ENCODE results near the gene IKZF1.

Gene IKZF1

DNA sequence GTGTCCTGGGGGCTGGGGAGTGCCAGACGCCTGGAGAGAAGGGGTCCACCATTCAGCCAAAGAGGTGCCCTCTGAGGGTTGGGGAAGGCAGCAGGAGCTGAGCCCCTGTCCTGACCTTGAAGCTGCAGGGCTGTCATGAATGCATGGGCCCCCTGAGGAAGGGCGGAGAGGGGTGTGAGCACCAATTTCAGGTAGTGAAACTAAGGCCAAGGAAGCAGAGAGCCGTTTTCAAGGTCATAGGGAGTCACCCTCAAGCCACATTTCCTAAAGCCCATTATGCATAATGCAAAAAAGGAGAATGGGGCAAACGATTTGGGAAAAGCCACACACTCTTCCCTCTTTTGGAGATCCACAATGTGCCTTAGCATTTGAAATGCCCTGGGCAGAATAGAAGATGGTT is 108.5 kb downstream of the IKZF1 start:
- DNase-seq (ENCODE audit: low read depth in 2 of 2) = no peak

DNA sequence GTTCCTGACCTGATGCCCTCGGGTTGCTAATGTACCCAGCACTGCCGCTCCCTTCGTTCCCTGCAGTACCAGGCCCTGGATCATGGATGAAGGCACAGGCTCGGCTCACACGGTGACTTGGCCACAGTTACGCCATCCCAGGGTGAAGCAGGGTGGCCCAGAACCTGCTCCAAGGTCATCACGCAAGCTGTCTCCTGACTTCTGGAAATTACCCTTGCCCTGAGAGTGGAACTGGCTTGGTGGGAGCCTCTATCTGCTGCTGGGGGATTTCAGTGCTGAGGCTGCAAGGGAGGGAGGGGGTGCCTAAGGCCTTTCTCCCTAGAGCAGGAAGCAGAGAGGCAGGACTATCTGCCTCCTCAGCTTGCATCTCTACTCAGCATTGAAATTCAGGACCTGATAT is 109.0 kb downstream of the IKZF1 start:
- no peak for DNase-seq (ENCODE audit: low read depth in 2 of 2)

DNA sequence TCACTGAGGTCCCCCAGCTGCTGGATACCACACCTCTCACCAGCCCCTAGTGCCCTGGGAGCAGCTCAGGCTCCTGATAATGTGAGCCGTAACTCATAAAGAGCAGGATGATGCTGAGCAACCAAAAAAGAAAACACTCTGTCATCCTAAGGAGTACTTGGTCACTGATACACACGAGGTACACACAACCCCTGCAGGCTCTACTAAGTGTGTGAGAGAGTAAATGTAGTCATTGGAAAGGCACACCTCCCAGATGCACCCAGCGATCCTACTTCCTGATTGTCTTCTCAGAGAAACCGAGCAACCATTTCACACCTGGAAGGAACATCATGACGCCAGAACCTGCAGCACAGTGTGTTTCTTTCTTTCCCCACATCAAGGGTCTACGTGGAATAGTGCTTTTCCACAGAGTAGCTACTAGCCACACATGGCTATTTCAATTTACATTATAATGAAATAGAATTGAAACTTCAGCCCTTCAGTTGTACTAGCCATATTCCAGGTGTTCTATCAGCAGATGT is 111.4 kb downstream of the IKZF1 start:
- DNase-seq (ENCODE audit: low read depth in 2 of 2) = no peak

DNA sequence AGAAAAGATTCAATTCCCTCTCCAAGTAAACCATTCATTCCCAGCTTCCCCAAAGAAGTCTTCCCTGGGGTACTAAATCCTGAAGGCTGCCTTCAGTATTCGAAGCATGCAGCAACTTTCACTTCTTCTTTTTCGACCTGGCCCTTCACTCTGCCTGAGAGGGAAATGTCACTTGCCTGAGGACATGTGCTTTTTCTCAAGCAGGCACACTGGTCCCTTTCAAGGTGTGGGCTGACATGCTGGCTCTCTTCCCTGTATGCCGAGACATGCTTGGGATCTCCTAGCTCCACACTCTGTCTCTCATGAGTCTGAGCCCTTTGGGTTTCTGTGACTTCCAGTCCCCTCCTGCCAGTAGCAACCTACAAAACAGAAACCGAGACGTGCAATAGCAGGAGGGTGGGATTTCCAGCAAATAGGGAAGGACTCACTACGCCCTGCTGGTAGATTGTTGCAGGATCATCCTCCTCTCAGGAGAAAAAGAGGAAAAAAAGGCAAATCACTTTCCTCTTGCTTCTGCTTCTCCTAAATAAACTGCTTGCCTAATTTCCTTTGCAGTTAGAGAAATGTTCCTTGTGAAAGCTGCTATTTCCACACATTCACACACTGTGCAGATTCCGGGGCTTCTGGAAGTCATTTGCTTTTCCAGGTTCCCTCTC is 112.1 kb downstream of the IKZF1 start:
- DNase-seq (ENCODE audit: low read depth in 2 of 2) = no peak

DNA sequence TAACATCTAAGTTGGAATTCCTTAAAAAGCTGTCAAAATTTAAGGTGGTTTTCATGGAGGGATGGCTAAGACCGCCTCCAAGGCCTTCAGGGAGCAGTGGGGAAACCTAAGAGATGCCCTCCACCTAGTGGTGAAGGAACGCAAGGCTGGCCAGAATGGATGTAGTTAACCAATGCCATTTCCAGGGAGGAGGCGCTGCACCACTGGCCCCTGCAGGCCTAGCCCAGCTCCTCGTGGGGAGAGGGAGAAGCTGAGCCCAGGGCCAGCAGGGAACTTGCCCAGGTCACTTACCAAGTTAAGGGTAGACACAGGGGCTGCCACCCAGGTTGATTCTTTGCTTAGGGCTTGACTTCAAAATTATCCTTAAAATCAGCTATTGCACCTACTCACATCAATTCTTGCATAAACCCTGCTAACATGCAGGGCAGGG is 113.6 kb downstream of the IKZF1 start:
- peak; percentile 64 to 73 for DNase-seq (ENCODE audit: low read depth in 2 of 2)

DNA sequence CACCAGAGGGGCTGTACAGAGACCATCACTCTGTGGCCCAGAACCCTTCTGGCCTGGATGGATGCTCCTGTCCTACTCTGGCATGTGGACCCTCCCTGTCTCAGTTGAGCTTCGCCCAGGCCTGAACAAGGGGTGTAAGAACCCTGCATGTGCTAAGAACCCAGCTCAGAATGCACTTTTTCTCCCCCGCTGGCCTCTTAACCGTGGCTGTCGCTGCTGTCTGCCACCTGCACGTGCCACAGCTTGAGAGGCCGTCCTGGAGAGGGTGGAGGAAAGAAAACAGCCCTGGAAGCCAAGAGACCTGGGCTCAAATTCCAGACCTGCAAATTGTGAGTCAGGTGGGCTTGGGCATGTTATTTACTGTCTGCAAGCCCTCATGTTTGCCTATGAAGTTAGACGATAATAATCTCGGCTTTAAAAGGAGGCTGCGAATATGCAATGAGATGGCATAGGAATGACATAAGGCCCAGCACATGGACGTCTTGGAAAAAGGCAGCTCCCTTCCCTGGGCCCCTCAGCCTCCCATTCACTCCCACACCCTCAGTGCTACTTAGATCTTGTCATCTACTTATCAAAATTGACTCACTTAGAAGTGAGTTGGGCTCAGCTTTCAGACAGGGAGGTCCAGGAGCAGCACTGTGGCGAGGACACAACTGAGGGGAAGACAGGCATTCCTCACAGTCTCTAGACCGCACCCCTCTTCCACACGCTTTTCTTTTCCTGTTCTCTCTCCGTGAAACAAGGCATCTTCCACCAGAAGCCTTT is 114.2 kb downstream of the IKZF1 start:
- DNase-seq (ENCODE audit: low read depth in 2 of 2) = no peak

DNA sequence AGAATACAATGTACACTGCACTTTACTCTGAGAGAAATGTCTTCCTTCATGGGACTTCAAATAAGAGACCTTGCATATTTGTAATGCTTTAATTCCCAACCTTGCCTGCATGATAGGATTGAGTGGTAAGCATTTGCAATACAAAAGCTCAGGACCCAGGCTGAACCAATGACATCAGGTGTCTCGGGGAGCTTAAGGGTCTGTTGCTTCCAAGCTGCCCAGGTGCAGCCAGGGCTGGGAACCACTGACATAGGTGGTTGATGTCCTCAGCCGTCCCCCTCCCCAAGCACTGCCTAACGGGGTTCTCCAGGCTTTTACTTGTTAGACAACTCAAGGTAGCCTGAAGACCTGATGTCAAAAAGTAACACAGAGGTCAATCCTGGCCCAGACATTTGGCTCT is 116.5 kb downstream of the IKZF1 start:
- DNase-seq (ENCODE audit: low read depth in 2 of 2) = no peak

DNA sequence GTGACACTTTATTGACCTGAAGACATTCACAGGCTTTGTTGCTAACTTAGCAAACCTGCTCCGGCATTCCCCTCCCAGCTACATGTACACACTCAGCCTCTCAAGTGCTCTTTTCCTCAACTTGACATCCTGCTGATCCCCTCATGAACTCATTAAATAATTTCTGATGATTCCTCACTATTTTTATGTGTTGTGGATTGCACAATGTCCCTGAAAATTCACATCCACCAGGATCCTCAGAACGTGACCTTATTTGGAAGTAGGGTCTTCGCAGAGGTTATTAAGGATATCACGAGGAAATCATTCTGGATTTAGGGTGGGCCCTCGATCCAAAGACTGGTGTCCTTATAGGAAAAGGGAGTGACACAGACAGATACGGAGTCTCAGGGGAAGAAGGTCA is 118.3 kb downstream of the IKZF1 start:
- DNase-seq (ENCODE audit: low read depth in 2 of 2) = no peak

DNA sequence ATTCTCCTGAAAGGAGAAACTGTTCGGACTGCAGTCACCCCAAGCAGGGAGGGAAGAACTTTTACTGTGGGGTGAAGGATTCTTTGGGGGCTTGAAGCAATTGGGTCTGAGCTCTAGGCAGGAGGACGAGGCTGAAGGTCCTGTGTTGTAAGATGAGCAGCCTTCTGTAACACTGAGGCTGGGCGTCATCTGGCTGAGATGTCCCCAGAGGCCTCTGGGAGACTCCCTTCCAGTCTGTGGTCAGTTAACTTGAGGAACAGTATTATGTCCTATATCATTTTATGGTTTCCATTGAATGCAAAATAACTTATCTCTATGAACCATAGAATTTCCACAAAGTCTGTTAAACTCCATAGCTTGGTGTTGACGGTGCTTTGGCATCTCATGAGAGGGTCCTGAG is 119.3 kb downstream of the IKZF1 start:
- no peak for DNase-seq (ENCODE audit: low read depth in 2 of 2)

DNA sequence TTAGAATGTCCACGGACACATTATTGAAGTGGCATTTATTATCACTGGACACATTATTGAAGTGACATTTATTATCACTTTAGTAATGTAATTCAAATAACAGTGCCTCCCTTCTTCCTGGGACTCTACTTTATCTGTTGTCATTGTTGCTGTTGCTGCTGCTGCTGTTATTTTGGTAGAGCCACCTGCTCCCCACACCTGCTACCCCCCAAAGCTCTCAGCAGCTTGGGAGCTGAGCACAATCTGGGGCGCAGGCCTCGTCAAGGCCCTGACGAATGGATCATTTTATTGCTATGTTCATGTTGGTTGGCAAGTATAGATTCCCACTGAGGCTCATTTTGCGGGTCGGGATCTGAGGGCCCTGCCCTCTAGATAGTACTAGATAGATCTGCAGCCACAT is 120.8 kb downstream of the IKZF1 start:
- DNase-seq (ENCODE audit: low read depth in 2 of 2) = no peak

DNA sequence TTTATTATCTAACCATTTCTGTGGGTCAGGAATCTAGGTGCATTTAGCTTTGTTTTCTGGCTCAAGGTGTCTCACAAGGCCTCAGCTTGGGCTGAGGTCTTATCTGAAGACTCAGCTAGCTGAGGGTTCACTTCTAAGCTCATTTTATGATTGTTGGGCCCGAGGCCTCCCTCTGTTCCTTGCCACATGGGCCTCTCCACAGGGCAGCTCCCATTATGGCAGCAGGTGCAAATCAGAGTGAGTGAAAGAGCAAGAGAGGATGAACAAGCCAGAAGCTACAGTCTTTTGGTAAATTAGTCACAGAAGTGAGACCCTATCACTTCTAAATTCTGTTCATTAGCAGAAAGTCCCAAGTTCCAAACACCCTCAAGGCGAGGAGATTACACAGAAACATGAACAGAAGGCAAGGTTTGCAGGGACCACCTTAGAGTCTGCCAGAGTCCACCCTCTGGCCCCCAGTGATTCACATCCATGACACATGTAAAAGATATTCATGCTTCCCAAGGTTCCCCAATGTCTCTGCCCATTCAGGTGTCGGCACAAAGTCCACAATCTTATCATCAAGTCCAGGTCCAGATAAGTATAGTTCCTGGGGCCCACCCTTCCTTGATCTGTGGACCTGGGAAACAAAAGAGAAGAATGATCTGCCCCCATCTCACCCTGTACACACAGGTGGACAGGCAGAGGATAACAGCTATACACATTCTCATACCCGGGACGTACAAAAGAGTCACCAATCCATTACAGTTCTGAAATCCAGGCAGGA is 121.9 kb downstream of the IKZF1 start:
- DNase-seq (ENCODE audit: low read depth in 2 of 2) = no peak

DNA sequence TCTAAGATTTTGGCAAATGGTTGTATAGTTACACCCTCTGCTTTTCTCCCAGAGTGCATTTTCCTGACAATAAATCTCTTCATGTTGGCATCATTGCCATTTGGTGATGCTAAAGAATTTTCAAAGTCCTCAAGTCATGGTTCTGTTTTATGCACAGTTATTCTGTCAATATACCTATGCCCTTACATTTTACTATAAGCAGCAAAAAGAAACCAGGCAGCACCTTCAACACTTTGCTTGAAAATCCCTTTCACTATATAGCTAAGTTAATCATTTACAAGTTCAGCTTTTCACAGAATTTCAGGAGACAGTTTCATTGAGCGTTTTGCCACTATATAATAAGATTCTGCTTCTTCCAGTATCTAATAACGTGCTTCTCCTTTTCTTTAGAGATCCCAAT is 123.0 kb downstream of the IKZF1 start:
- no peak for DNase-seq (ENCODE audit: low read depth in 2 of 2)

DNA sequence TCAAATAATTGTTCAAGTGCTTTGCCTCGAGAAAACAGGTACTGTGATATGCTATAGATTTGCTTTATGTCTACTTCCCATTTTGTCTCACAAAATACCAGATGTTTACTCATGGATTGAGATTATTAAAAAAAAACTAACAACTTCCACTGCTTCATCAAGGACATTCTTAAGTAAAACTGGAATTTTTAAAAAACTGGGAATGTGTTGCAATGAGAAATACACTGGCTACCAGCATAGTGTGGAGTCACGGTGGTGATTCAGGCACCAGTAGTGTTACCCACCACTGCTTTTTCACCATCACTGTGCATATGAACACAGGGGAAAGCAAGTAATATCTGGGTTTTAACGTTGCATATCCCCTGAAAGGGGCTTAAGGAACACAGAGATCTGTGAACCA is 124.4 kb downstream of the IKZF1 start:
- DNase-seq (ENCODE audit: low read depth in 2 of 2) = no peak

DNA sequence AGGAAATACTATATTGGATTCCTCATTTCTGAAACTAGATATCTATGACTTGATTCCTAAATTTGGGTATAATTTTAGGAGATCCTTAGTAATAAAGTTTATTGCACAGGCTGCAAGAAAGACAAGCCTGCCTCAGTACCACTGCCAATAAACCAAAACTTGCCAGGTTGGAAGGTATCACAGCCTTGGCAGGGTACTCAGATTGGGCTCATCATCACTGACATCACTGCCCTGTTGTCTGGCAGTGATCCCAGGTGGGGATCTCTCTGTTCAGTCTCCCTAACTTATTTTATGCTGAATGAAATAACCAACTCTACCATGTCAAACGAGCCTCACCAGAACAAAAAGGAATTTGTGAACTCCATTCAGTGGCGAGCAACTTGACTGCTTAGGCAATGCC is 126.8 kb downstream of the IKZF1 start:
- no peak for DNase-seq (ENCODE audit: low read depth in 2 of 2)

DNA sequence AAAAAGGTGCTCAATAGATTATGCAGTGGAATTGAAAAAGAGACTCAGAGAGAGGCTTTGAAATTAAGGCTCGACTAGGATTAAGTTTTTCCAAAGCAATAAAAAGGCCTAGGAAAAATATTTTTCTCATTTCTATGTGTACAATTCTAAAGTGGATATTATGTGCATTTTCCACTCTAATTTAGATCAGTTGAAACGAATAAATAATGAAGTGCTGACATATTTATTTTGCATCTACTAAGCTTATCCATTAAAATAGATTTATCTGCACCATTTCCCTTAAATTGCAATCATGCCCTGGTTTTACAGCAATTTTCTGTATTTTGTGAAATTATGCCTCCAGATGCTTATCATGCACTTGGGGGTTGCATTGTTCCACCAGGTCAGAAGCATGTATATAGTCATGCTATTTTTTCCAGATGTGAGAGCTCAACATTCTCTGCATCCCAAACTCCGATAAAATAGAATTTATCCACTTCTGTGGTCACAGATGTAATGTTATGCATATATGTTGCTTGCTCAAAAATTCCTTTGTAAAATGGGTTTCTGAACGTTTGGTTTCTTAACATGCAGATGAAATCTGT is 127.3 kb downstream of the IKZF1 start:
- no peak for DNase-seq (ENCODE audit: low read depth in 2 of 2)

DNA sequence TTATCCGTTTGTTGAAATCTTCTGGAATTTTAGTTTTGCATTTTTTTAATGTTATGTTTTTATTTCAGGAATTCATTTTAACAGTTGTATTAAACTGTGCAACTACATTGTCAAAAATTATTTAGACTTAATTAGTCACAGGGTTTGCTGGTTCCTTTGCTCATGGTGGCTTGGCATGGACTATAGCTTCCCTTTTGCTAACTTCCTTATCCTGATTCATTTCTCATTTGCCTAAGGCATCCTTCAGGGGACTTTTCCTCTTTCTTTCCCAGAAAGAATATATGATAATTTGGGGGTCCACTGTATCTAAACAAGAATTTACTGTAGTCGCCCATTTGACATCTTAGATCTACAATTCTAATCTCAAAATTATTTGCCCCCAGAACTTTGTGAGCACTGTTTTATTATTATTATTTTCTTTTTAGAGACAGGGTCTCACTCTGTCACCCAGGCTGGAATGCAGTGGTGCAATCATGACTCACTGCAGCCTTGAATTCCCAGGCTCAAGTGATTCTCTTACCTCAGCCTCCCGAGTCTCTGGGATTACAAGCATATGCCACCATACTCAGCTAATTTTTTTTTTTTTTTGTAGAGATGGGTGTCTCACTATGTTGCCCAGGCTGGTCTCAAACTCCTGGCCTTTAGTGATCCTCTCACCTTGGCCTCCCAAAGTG is 131.8 kb downstream of the IKZF1 start:
- DNase-seq (ENCODE audit: low read depth in 2 of 2) = no peak

DNA sequence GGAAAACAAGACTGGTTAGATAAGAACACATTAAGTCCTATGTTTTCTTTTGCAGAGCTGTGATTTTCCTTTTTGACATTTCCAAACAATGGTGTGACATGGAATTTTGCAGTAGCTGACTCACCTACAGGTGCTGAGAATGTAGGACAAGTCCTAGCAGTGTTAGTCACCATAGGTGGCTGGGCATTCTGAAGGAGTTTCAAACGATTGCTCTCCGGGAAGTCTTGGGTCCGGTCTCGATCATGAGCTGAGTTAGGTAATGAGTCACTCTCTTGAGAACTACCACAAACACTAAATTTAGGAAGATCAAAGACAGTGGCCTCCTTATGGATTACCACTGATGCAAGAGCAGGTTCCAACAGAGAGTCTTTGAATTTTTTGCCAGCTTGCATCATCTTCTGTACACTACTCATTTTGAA is 142.0 kb downstream of the IKZF1 start:
- no peak for DNase-seq (ENCODE audit: low read depth in 2 of 2)

DNA sequence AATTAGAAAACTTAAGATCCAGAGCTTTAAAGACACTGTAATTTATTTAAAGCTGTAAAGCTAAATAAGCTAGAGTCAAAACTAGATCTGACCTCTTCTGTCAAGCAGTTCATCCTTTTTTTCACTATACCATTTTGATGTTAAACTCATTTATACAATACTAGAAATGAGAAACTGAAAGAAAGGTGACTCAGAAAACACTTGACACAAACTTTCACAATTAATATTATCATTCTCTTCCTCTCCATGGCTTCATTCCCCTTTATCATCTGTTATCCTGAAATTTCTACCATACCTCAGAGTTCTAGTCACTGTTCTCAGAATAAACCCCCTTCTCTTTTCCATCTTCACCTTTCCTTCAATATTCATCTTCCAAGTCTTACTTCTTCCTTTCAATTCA is 144.3 kb downstream of the IKZF1 start:
- no peak for DNase-seq (ENCODE audit: low read depth in 2 of 2)

DNA sequence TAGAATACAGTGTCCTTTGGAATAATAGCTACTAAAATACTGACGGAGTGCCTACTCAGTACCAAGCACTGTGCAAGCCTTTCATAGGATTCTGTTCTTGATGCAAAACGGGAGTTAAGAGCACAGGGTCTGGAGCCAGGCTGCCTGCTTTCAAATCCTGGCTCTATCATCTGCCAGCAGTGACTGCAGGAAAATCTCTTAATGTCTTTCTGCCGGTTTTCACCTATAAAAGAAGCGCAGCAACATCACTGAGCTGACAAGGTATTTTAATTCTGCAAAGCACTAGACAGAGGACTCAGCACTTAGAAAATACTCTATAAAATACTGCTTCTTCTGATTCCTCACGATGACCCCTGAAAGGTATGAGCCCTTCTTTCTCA is 145.0 kb downstream of the IKZF1 start:
- no peak for DNase-seq (ENCODE audit: low read depth in 2 of 2)

DNA sequence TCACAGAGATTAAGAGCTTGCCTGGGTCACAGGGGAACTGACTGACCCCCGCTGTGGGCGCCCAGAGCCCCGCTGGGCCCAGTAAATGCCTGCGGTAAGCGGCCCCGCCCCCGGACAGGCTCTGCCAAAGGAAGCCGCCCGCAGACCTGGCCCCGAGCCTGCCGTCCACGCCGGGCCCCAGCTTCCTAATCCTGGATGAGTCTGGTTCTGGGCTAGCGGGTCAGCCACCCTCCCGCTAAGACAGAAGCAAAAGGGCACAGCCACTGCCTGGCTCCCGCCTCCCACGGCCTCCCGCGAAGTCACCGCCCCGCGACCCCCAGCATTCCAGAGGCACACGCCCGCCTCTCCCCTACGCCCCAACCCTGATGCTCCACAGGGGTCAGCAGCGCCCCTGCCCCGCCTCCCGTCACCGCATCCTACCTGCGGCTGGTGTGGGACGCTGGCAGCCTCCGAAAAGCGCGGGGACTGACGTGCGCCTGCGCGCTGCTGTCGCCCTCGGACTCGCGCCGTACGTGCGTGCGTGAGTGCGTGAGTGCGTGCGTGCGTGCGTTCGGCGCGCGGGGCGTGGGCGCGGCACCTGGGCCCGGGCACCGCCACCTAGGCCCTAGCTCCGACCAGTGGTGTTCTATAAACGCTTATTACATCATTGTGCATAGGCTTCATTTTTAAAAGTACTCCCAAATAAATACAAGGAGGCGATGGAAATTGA is 145.5 kb downstream of the IKZF1 start, which contains the start of gene FIGNL1:
TSS of gene FIGNL1 (minus strand) at position 470 of the 709 bp plus-strand sequence. CDS start 3,063 bp downstream, outside the sequence.
- DNase-seq (ENCODE audit: low read depth in 2 of 2) = peak; percentile 65 to 79

DNA sequence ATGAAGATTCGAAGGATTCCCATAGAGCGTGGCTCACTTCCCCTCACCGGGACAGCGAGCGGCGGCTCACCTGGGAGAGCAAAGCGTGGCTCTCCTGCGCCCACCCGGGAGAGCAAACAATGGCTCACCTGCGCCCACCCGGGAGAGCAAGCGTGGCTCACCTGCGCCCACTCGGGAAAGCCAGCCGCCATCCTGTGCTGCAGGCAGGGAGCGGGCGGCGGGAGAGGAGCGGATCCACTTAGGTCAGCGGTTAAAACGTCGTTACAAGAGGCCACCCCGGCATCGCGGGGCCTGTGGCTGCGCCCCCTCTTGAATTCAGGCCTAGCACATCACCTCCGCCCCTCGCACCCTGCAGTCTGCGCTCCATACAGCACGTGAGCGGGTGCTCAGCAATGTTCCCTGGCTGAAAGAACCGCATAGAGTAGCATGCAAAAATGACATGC is 146.1 kb downstream of the IKZF1 start:
- DNase-seq (ENCODE audit: low read depth in 2 of 2) = peak in 1 of 2 donors; percentile 14

Data from stimulated activated CD4-positive, alpha-beta T cell treated with anti-CD3 and anti-CD28 coated beads, Interleukin-15, amount 100 ng/mL, for 48 hours (primary cell).